SH-SY5Y (cell line): ENCODE data around the gene ZBTB7C.

Experiments used
- GATA2 ChIP-seq: IDR thresholded peaks from 2 replicates; pipeline ENCODE4 v1.6.1; 2011; ENCODE audit warnings: mild to moderate bottlenecking, low read depth, low read length
- GATA3 ChIP-seq: IDR thresholded peaks from 2 replicates; pipeline ENCODE4 v1.6.1; 2011; ENCODE audit warnings: low read depth, mild to moderate bottlenecking, low read length, moderate library complexity

DNA sequence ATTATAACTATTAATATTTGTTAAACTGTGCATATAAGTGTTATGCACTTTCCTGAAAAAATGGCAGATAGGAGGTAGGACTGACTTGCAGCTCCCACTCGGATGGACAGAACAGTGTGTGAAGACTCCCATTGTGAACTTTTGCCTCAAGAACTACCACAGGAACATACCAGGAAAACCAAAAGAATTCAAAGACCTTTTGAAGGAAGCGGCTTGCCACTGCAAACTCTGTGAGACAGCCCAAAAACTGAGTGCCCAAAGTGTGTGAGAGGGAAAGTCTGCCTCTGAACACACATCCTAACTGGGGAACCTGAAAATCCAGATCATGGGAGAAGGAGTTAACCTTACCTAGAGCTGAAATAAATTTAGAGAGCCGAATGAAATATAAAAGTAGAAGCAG, 171.0 kb downstream of the ZBTB7C start:
- TF ChIP-seq GATA2 (no peak), GATA3 (no peak)
